Fibroblast of lung (primary cell): ENCODE measurements around the gene CSF2. TPM values are rescaled to one million over a fixed set of nuclear protein-coding genes. Genes with fewer than 3 reads are reported as not detected.
"Not testable (repeated sequence)": the region's sequence is repeated elsewhere in the genome, so short reads cannot be mapped to it uniquely, and the experiment has no call there.

Experiments
- DNase-seq, 2 donors: peaks; one replicate each; pipeline versions ENCODE4 v3.0.0 to v3.0.0-alpha.2; 2010; ENCODE audit warnings: low read depth in 2 of 2
- H2AFZ ChIP-seq: 2 replicates; pipeline ENCODE4 v1.5.1; 2012; ENCODE audit warnings: low read length, control low read depth, inconsistent platforms
- H3K27ac ChIP-seq: 2 replicates; pipeline ENCODE4 v1.5.1; 2011; ENCODE audit warnings: low read length, control low read depth; ENCODE audit not compliant: insufficient read depth
- H3K27me3 ChIP-seq: 2 replicates; pipeline ENCODE4 v1.5.1; 2011; ENCODE audit warnings: mild to moderate bottlenecking, low read length; ENCODE audit not compliant: control insufficient read depth, insufficient read depth
- H3K36me3 ChIP-seq: 2 replicates; pipeline ENCODE4 v1.5.1; 2011; ENCODE audit warnings: low read length; ENCODE audit not compliant: control insufficient read depth, insufficient read depth
- H3K4me1 ChIP-seq: 2 replicates; pipeline ENCODE4 v1.5.1; 2011; ENCODE audit warnings: low read length; ENCODE audit not compliant: control insufficient read depth, insufficient read depth; ENCODE audit errors: extremely low read depth
- H3K4me2 ChIP-seq: 2 replicates; pipeline ENCODE4 v1.5.1; 2011; ENCODE audit warnings: low read length, control low read depth; ENCODE audit not compliant: insufficient read depth; ENCODE audit errors: extremely low read depth
- H3K4me3 ChIP-seq, 4 experiments: fragments of 200-600 bp in 1 of 4; sonication (generic) in 1 of 4; replicated peaks in 1 of 4; 2 replicates each; pipeline ENCODE4 v1.5.1; 2011 to 2016; ENCODE audit warnings: low read length in 4 of 4, low read depth in 3 of 4, mild to moderate bottlenecking in 3 of 4, control low read depth in 2 of 4, inconsistent platforms in 1 of 4, mixed read lengths in 1 of 4; ENCODE audit not compliant: insufficient read depth in 1 of 4; ENCODE audit errors: control extremely low read depth in 1 of 4
- H3K79me2 ChIP-seq: 2 replicates; pipeline ENCODE4 v1.5.1; 2012; ENCODE audit warnings: mild to moderate bottlenecking, low read length, inconsistent platforms; ENCODE audit not compliant: control insufficient read depth, insufficient read depth
- H3K9ac ChIP-seq: 2 replicates; pipeline ENCODE4 v1.5.1; 2011; ENCODE audit warnings: mild to moderate bottlenecking, low read length, control low read depth; ENCODE audit not compliant: insufficient read depth
- H3K9me3 ChIP-seq: 2 replicates; pipeline ENCODE4 v1.5.1; 2012; ENCODE audit warnings: low read depth, low read length; ENCODE audit not compliant: control insufficient read depth, insufficient read depth
- H4K20me1 ChIP-seq: 2 replicates; pipeline ENCODE4 v1.5.1; 2011; ENCODE audit warnings: low read length; ENCODE audit not compliant: control insufficient read depth, insufficient read depth; ENCODE audit errors: extremely low read depth
- EZH2 ChIP-seq: IDR thresholded peaks from 2 replicates; pipeline ENCODE4 v1.5.1; 2012; ENCODE audit warnings: low read length, control low read depth, mild to moderate bottlenecking; ENCODE audit errors: missing control alignments
- polyA plus RNA-seq, 2 donors: library from polyadenylated mRNA; depleted of rRNA in 1 of 2; stranded (reverse) in 1 of 2; unstranded in 1 of 2; fragments of >200 nt; gene quantifications; 2 replicates each; pipeline ENCODE4 v1.2.1, GENCODE V29; 2011 to 2012; ENCODE audit warnings: missing spikeins in 1 of 2
- total RNA-seq: library from RNA; depleted of rRNA; stranded (reverse); fragments of >200 nt; gene quantifications from 2 replicates; pipeline ENCODE4 v1.2.1, GENCODE V29; 2014
- TF ChIP-seq, protein P1 (sequence below), 2 donors: IDR thresholded peaks in 1 of 2; conservative IDR thresholded peaks in 1 of 2; 1 replicate in 1 of 2; 2 replicates in 1 of 2; pipeline ENCODE4 v1.5.1; 2011 to 2012; ENCODE audit warnings: low read length in 2 of 2, control low read depth in 1 of 2, inconsistent platforms in 1 of 2, low read depth in 1 of 2, mild to moderate bottlenecking in 1 of 2

Gene CSF2
- total and polyA plus RNA-seq, 2 donors (not counting 1 experiment from before 2014, with no cell fraction given), result 0.09 to 0.66 TPM

DNA sequence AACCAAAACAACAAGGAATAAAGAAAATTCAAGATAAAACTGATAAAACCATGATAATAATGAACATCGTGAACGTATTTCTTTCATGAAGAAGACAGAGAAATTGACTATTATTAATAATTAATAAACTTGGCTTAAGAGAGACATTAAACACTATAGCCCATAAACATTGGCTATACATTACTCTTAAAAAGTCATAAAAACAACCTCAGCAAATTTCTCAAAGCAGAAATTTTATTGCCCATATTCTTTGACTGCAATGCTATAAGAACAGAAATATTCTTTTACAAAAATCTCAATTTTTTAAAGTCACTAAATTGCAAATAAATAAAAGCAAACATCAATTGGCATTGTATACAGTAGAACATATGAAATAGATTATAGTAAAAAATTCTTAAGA is 42.5 kb downstream of the CSF2 start:
- H2AFZ ChIP-seq, result no peak overlapping the region
- no peaks in the 10 kb centered on the region for H3K79me2 ChIP-seq
- H3K27ac ChIP-seq, result no peak overlapping the region
- no peaks in the 10 kb centered on the region for H4K20me1 ChIP-seq
- no peak overlapping the region for H3K4me3 ChIP-seq
- TF ChIP-seq EZH2, result no peak
- TF ChIP-seq, protein P1, sequence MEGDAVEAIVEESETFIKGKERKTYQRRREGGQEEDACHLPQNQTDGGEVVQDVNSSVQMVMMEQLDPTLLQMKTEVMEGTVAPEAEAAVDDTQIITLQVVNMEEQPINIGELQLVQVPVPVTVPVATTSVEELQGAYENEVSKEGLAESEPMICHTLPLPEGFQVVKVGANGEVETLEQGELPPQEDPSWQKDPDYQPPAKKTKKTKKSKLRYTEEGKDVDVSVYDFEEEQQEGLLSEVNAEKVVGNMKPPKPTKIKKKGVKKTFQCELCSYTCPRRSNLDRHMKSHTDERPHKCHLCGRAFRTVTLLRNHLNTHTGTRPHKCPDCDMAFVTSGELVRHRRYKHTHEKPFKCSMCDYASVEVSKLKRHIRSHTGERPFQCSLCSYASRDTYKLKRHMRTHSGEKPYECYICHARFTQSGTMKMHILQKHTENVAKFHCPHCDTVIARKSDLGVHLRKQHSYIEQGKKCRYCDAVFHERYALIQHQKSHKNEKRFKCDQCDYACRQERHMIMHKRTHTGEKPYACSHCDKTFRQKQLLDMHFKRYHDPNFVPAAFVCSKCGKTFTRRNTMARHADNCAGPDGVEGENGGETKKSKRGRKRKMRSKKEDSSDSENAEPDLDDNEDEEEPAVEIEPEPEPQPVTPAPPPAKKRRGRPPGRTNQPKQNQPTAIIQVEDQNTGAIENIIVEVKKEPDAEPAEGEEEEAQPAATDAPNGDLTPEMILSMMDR (conservative IDR thresholded peaks at IDR 0.05 in 1 of 2, IDR thresholded peaks at IDR 0.05 in 1 of 2; ENCODE audit: low read depth in 1 of 2, low read length in 2 of 2), result no peak
- no peak overlapping the region for H3K4me2 ChIP-seq
- H3K4me1 ChIP-seq, result no peaks in the 10 kb centered on the region
- no peaks in the 10 kb centered on the region for H3K27me3 ChIP-seq
- no peak for DNase-seq
- no peaks in the 10 kb centered on the region for H3K9me3 ChIP-seq
- H3K9ac ChIP-seq, result no peak overlapping the region
- no peaks in the 10 kb centered on the region for H3K36me3 ChIP-seq

DNA sequence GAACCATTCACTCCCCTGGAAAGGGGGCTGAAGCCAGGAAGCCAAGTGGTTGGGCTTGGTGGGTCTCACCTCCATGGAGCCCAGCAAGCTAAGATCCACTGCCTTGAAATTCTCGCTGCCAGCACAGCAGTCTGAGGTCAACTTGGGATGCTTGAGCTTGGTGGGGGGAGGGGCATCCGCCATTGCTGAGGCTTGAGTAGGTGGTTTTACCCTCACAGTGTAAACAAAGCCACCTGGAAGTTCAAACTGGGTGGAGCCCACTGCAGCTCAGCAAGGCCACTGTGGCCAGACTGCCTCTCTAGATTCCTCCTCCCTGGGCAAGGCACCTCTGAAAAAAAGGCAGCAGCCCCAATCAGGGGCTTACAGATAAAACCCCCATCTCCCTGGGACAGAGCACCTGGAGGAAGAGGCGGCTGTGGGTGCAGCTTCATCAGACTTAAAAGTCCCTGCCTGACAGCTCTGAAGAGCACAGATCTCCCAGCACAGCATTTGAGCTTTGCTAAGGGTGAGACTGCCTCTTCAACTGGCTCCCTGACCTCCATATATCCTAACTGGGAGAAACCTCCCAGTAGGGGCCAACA is 43.4 kb downstream of the CSF2 start:
- not testable (repeated sequence) for H4K20me1 ChIP-seq, H3K79me2 ChIP-seq, H3K4me1 ChIP-seq, H3K9ac ChIP-seq, H3K4me3 ChIP-seq, H2AFZ ChIP-seq, DNase-seq, H3K4me2 ChIP-seq, H3K27me3 ChIP-seq, H3K36me3 ChIP-seq, H3K9me3 ChIP-seq, H3K27ac ChIP-seq

DNA sequence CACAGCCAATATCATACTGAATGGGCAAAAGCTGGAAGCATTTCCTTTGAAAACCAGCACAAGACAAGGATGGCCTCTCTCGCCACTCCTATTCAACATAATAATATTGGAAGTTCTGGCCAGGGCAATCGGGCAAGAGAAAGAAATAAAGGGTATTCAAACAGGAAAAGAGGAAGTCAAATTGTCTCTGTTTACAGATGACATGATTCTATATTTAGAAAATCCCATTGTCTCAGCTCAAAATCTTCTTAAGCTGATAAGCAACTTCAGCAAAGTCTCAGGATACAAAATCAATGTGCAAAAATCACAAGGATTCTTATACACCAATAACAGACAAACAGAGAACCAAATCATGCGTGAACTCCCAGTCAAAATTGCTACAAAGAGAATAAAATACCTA is 47.1 kb downstream of the CSF2 start:
- not testable (repeated sequence) for H4K20me1 ChIP-seq, H2AFZ ChIP-seq, H3K9ac ChIP-seq, DNase-seq, H3K9me3 ChIP-seq, H3K4me3 ChIP-seq, H3K27ac ChIP-seq, H3K27me3 ChIP-seq, H3K79me2 ChIP-seq, H3K4me1 ChIP-seq, H3K36me3 ChIP-seq, H3K4me2 ChIP-seq

DNA sequence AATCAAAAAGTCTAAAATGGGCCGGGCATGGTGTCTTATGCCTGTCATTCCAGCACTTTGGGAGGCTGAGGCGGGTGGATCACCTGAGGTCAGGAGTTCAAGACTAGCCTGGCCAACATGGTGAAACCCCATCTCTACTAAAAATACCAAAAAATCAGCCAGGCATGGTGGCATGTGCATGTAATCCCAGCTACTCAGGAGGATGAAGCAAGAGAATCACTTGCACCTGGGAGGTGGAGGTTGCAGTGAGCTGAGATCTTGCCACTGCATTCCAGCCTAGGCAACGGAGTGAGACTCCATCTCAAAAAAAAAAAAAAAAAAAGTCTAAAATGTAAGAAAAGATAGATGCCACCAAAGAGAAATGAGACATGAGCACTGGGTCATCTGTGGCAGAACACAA is 49.4 kb downstream of the CSF2 start:
- not testable (repeated sequence) for H3K4me3 ChIP-seq, H4K20me1 ChIP-seq, H3K36me3 ChIP-seq, H3K27ac ChIP-seq, H3K79me2 ChIP-seq, H2AFZ ChIP-seq, DNase-seq, H3K9me3 ChIP-seq, H3K4me1 ChIP-seq, H3K4me2 ChIP-seq, H3K9ac ChIP-seq, H3K27me3 ChIP-seq

DNA sequence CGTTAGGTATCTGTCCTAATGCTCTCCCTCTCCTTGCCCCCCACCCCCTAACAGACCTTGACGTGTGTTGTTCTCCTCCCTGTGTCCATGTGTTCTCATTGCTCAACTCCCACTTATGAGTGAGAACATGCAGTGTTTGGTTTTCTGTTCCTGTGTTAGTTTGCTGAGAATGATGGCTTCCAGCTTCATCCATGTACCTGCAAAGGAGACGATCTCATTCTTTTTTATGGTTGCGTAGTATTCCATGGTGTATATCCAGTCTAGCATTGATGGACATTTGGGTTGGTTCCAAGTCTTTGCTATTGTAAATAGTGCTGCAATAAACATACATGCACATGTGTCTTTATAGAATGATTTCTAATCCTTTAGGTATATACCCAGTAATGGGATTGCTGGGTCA is 50.0 kb downstream of the CSF2 start:
- H3K27me3 ChIP-seq, H3K9ac ChIP-seq, H3K79me2 ChIP-seq, H3K4me1 ChIP-seq, H3K36me3 ChIP-seq, H3K9me3 ChIP-seq, H2AFZ ChIP-seq, H3K27ac ChIP-seq, H3K4me2 ChIP-seq, H4K20me1 ChIP-seq, DNase-seq, H3K4me3 ChIP-seq: not testable (repeated sequence)
